Activated T-cell treated with anti-CD3 and anti-CD28 coated beads for 48 hours (primary cell): Measurements from ENCODE around the gene CDC5L.

Source experiments
- DNase-seq: peaks from one replicate; pipeline ENCODE4 v3.0.0-alpha.2; 2020; ENCODE audit warnings: low read depth

The CDC5L gene

DNA sequence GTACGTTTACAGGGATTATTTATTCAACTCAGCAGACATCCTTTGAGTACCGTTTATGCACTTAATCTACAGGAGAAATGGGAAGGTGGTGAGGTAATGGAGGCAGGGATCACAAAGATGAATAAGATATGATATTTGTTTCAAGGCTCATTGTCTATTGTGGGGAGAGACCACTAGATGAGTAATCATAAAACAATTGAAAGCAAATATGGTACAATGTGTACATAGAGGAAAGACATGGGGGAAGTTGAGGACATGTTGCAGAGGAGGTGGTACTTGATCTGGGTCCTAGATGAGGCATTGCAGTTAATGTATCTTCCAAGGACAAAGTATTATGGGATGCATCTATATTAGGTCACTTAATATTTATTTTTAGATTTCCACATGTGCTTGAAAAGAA lies 13.7 kb upstream of the CDC5L start:
- DNase-seq = no peak

DNA sequence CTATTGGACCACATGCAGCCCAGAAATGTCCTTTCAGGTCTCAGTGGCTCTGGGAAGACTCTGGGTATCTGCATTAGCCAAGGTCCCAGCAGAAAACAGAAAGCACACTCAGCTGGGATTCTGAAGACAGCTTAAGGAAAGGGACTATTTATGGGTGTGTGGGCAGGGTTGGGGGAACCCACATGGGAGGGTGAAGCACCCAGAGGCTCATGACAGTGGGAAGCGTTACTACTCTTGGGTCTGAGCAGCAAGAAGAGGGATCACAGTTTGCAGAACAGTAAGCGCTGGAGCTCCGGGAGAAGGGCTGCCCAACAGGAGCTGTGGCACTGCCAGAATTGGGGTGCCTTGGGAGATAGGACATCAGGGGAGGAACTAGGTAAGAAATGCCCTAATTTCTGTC lies 12.4 kb upstream of the CDC5L start:
- no peak for DNase-seq

DNA sequence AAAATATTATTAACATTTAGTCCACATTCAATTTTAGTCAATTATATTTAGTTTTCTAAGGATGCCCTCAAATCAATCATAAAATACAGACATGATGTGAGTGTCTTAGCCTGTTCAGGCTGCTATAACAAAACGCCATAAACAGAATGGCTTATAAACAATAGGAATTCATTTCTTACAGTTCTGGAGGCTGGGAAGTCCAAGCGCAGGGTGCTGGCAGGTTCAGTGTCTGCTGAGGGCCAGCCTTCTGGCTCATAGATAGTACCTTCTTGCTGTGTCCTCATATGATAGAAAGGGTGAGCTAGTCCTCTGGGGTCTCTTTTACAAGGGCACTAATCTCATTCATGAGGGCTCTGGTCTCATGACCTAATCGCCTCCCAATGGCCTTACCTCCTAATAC lies 10.0 kb upstream of the CDC5L start:
- no peak for DNase-seq

DNA sequence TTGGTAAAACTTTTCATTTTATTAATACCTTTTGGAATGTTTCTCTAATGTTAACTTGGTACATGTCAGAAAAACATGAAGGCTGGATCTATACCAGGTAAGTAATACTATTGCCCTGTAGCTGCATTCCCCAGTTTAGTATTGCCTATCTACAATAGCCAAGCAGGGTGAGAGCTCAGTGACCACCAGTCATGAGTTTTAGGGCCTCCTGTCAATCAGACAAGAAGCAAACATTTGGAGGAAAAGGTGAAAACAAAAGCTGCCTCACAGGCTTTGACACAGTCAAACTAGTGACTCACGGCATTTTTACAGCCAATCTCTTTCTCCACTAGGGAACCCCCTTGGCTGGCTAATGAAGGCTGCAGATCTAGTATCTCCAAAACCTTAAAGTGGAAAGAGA lies 9.5 kb upstream of the CDC5L start:
- no peak for DNase-seq

DNA sequence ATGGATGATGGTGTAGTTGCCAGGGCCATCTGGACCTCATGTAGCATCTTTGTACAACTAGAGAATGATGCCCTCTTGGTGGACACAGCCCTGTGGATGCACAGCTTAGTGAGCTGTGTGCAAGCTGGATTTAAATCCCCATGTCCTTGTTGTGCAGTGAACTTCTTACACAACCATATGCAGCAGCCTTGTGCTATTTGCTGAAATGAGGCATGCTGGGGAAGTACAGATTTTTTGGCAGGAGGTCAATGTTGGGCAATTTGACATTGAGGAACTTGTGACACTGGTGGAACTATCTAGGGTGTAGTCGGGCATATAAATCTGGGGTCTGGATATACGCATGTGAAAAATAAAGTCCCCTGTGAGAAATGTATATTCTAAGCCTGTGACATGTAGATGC lies 5.8 kb upstream of the CDC5L start:
- no peak for DNase-seq

DNA sequence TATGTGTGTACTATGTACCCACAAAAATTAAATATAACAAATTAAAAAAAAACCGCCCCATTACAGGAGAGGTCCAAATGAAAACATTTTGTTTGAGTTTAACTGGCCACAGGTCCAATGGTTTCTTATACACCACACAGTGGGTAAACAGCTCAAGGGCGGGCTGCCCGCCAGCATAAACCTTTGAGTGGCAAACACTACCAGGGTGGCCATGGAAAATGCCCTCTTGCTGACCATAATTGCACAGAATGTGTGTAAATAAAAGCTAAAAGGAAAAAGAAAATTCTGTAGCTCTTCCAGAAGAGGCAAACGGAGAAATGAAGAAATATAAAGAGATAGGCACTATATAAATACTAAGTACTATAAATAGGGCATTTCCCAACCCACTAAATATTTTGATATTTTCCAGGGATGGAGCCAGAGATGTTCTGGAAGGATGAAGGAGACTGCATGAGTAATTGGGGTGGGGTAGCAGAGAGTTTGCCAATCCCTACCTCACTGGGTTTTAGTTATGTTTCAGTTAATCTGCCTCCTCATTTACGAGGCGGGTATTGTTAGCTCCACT lies 1.1 kb upstream of the CDC5L start:
- no peak for DNase-seq

DNA sequence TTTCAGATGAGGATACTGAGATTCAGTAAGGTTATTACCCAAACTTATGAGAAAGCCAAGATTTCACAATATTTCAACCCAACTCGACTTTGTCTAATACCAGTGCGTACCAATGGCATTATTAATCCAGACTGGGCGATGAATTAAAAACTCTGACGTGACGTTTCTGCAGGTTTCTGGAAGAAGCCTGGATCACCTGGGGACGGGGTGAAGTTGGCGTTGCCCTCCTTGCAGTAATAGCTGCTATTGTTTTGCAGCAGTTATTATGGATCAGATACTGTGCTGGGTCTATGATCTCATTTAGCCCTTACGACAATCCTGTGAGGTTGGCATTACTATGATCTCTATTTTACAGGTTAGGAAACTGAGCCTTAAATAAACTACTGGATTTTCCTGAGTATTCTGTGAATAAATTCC lies 569 bp upstream of the CDC5L start:
- no peak for DNase-seq

DNA sequence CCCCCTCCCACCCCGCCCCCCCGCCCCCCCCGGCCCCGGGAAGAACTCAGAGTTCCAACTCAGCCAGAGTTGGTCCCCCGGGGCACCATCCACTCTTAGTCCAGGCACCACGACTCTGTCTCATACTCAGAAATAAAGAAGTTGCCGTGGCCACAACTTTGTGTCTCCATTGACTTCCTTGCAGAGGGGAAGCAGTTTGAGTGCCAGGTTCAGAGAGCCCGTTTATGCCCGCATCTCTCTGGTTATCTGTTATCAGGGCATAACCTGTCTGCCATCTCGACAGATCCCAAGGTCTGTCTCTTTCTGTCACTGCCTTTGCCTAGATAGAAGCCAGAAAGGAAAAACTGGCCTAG lies 605 bp downstream of the CDC5L start:
- no peak for DNase-seq

DNA sequence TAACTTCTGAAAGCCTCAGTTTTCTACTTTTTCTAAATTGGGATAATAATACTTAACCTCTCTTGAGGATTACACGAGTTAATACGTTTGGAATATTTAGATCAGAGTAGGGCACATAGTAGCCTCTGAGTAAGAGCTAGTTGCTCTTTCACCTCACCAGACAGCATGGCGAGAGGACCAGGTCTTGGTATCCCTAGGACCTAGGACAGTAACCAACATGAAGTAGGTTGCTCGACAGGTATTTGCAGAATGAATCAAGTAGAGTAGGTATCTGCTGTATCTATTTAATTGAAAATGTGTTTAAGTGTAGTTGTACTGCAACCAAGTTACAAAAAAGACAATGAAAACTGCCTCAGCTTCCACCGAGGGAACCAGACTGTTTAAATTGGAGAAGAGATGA lies 1.4 kb downstream of the CDC5L start:
- no peak for DNase-seq

DNA sequence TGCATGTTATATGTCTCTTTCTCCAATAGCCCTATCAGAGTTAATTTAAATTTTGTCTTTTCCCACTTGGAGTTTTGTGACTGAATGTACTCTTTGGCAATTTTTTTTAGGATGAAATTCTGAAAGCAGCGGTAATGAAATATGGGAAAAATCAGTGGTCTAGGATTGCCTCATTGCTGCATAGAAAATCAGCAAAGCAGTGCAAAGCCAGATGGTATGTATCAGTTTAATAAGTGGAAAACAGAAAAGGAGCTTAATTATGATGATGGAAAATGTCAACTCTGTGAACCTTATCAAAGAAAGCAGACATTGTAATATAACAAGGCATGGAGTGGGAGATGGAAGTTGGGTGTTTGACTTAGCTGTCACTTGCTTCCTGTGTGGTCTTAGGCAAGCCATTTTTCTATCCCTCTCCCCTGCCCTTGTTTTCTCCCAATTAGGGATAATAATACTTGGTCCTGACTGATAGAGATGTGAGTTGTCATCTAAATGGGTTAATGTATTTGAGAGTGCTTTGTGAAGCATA lies 2.7 kb downstream of the CDC5L start:
- no peak for DNase-seq

DNA sequence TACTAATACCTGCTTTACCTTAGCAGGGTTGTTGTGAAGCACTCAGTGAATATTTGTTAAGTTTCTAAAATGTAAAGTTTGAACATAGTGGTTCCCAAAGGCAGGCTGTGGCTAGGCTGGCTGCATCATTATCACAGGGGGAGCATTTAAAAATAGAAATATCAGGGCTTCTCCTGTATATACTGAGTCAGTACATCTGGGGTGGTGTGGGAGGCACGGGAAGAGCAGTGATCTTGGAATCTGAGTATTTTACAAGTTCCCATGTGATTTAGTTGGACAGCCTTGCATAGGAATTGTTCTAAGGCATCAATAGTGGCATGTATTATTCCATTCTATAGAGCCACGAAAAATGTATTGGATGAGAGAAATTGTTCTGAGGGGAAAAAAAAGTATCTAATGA lies 8.0 kb downstream of the CDC5L start:
- no peak for DNase-seq

DNA sequence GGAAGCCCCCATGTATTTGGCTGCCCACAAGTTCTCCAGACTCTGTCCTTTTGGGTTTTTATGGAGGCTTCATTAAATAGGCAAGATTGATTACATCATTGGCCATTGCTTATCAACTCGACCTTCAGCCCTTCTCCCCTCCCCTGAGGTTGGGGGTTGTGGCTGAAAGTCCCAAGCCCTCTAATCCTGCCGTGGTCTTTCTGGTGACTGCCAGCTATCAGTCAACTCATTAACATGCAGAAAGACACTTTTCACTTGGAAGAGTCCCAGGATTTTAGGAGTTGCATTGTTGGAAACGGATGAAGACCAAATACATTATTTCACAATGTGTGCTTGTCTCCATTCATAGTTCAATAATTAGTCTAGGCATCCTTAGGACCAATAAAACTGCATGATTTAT lies 9.5 kb downstream of the CDC5L start:
- no peak for DNase-seq

DNA sequence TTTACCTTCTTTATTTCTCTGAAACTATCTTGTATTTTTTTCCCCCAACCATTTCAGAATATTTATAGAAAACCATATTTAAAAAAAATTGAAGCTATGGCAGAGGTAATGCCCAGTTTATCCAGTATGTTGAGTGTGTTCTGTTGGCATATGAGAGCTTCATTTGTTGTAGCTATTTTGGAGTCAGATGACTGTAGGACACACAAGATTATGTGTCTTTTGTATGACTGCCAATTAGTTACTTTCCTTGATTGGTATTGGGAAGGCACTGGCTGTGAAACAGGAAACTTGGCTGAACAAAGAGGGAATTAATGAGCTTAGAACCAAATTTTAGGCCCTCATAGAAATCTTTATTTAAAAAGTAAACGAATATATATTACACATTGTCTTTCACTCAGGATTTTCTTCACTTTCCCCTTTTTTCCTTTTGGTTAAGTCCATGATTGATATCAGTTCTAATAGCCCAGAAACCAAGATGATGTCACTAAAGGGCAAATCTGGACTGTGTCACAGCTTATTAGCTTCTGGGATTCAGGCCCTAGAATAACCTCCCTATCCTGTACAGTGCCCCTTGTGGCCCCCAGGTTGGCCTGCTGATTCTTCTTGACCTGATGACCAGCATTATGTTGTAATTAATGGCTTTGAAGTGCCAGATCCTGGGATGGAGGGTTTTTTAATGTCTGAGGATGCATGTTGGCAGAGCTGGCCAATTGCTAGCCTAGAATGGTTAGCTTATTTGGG lies 10.1 kb downstream of the CDC5L start:
- DNase-seq = no peak

DNA sequence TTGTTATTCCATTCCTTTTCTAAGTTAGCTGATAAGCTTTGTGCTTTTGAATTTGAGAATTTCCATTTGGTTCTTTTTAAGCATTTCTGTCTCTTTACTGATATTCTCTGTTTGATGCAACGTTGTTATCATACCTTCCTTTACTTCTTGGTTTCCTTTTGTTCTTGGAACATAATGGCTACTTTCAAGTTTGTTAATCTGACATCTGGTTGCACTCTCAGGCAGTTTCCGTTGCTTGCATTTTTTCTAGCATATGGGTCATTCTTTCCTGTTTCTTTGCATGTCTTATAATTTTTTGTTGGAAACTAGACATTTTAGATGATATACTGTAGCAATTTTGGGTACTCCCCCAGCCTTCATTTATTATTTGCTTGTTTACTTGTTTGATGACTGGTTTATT lies 12.5 kb downstream of the CDC5L start:
- DNase-seq = no peak

DNA sequence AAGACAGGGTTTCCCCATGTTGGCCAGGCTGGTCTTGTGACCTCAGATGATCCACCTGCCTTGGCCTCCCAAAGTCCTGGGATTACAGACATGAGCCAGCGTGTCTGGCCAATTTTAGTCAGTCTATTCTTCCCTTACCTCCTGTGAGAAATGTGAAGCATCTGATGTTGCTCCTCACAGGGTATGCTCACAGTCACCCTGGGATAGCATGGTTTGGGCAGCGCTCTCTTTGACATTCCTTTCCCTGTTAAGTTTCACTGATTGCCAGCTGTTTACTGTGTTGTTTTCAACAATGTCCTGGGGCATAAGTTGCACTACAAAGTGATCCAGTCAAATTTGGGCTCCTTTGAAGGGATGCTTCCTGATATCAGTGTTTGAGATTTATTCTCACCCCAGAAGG lies 13.1 kb downstream of the CDC5L start:
- no peak for DNase-seq

DNA sequence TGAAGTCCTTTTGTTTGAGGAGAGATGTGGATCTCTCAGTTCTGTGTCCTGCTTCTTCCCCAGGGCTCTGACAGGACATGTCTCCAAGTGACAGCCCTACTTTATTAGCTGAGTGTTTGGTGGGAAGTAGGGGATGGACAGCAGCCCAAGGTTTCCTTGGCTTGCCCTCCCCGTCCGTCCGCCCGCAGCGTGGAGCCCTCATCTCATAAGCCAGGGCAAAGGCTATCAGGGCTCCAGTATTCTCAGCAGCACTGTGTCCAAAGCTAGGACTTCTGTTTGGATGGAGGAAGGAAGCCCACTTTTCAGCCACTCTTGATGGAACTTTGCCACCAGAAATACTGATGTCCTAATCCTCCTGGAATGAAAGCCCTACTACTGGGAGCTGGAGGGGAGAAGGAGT lies 13.6 kb downstream of the CDC5L start:
- DNase-seq = no peak

DNA sequence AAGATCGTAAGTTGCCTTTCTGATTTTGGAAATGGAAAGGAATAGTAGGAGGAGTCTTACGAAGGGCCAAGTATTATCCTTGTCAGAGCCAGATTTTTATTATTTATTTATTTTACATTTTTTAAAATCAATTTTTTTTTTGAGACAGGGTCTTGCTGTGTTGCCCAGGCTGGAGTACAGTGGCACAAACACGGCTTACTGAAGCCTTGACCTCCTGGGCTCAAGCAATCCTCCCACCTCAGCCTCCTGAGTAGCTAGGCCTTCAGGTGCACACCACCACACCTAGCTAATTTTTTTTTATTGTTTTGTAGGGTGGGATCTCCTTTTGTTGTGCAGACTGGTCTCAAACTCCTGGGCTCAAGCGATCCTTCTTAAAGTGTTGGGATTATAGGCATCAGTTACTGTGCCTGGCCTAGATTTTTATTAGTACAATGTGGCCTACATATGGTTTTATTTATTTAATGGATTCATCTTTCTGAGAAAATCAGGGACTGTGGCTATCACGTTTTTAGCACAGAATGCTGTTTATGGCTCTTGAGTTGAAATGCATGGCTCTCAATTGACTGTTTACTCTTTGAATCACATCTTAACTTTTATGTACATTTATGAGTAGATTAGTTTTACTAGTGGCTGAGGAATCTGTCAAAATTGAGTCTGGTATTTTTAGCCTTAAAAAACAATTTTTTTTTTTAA lies 16.7 kb downstream of the CDC5L start:
- no peak for DNase-seq

DNA sequence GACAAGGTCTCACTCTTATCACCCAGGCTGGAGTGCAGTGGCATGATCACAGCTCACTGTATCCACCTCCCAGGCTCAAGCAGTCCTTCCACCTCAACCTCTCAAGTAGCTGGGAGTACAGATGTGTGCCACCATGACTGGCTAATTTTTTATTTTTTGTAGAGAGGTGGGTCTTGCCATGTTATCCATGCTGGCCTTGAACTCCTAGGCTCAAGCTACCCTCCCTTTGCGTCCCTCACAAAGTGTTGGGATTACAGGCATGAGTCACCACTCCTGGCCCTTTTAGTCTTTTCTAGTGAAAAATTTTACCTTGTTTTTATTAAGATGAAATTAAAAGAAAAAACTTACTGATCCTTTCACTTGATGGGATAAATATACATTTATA lies 17.2 kb downstream of the CDC5L start:
- DNase-seq = no peak

DNA sequence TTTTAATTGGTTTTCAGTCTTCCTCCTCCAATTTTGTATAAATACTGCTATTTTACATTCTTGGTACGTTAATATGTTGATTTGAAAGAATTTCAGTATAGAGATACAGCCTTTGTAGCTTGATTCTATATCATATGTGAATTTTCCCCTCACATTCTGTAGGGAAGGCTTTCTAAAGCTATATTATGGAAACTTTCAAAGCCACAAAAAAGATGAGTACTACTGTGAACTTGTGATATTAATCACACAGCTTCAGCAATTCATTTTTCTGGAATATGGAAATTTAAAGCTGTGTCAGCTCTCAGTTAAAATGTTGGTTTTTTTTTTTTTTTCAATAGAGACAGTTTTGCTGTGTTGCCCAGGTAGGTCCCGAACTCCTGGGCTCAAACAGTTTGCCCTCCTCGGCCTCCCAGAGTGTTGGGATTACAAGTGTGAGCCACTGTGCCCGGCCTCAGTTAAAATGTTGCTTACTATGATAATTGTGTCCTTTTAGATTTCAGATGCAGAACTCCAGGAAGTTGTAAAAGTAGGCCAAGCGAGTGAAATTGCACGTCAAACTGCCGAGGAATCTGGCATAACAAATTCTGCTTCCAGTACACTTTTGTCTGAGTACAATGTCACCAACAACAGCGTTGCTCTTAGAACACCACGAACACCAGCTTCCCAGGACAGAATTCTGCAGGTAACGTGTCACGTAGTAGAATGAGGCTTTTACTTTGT lies 20.6 kb downstream of the CDC5L start:
- DNase-seq = no peak

DNA sequence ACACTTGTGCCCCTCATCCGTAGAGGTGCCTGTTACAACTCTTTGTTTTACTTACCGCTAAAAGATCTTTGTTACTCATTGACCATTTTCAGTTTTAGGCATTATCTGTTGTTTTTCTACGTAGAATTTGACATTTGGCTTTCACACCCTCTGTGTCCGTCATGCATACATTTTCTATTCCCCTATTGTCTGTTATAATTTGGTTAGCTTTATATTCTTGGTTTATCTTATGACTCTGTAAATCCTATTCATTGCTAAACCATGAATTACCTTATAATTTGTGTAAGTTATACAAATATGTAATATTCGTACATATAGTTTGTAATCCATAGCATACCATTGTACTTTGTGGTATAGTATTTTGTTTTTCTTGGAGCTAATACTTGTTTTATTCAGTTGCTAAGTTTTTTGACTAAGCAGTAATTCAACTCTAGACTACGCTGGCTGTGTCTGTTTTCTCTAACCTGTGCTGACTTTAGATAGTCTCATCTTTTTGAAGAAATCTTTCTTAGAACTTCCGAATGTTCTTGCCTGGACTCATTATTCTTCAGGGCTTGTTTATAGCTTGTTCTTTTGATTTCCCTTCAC lies 21.8 kb downstream of the CDC5L start:
- no peak for DNase-seq

DNA sequence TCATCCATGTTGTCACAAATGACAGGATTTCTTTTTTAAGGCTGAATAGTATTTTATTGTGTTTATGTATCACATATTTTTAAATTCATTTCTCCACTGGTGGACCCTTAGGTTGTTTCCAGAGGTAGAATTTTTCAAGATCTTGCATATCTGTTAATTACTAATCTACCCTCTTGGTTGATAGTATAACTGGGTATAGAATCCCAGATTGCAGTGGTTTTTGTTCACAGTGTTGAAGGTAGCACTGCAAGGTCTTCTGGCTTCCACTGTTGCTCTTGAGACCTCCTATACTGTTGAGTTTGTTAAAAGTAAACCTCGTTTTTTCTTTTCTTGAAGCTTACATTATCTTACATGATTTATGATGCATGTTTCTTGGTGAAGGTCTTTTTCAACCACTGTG lies 22.9 kb downstream of the CDC5L start:
- no peak for DNase-seq

DNA sequence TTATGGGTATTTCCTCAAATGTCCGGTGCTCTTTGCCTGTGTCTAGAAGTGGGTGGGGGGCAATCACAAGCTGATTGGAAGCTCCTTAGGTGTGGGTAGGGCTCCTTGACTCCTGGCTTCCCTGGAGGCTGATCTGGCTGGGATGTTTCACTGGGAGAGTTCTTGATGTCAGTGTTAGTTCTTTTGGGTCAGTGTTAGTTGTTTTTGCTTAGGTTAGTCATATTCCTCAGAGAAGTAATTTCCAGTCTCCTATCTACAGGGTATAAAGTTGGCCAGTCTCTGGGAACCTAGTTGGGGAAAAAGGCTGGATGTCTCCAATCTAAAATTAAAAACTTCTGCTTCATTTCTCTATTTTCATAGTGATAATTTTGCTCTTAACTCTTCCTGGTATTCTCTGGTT lies 23.6 kb downstream of the CDC5L start:
- DNase-seq = no peak

DNA sequence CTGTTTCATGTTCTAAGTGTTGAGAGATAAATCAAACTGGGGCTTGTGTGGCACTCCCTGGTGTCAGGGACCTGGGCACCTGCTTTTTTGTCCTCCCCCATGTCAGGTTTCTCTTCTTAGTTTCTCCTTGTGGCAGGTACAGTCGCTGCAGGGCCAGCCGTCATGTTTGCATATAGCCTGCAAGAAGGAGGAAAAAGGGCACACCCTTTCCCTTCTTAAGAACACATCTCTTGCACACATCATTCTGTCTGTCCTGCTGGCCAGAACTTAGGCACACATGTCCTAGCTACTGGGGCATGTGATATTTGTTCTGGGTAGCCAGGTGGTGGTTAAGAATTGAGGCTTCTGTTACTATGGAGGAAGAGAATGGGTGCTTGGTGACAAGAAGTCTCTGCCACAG lies 27.9 kb downstream of the CDC5L start:
- DNase-seq = no peak
